Body of pancreas (tissue), 4 donors: ENCODE results near the gene BEAN1. TPM values are rescaled to one million over a fixed set of nuclear protein-coding genes. Genes with fewer than 3 reads are reported as not detected.

Experiments used
- ATAC-seq: fragments of 150-250 bp; one replicate; pipeline ENCODE4 v1.9.1; 2016
- DNase-seq, 4 donors: peaks; one replicate each; pipeline ENCODE4 v3.0.0-alpha.2; 2019
- H3K27ac ChIP-seq, 4 donors: fragments of 200-600 bp; sonication (generic); 1 replicate in 3 of 4; 2 replicates in 1 of 4; pipeline versions ENCODE4 v1.5.1 to v1.6.1; 2016 to 2019; ENCODE audit warnings: mild to moderate bottlenecking in 1 of 4, mixed read lengths in 1 of 4, moderate library complexity in 1 of 4
- H3K27me3 ChIP-seq, 2 donors: fragments of 200-600 bp; sonication (generic); one replicate each; pipeline ENCODE4 v1.6.0; 2016; ENCODE audit warnings: mild to moderate bottlenecking in 1 of 2
- H3K36me3 ChIP-seq, 2 donors: fragments of 200-600 bp; sonication (generic); replicated peaks in 1 of 2; 2 replicates each; pipeline ENCODE4 v1.5.1; 2016; ENCODE audit warnings: low read depth in 2 of 2; ENCODE audit not compliant: insufficient read depth in 1 of 2
- H3K4me1 ChIP-seq: fragments of 200-600 bp; sonication (generic); one replicate; pipeline ENCODE4 v1.6.0; 2016
- H3K4me3 ChIP-seq, 2 donors: fragments of 200-600 bp; sonication (generic); 1 replicate in 1 of 2; 2 replicates in 1 of 2; pipeline ENCODE4 v1.5.1; 2016 to 2019
- H3K9me3 ChIP-seq, 3 donors: fragments of 200-600 bp; sonication (generic); 1 replicate in 2 of 3; 2 replicates in 1 of 3; pipeline ENCODE4 v1.5.1; 2016
- POLR2A ChIP-seq, 3 donors: fragments of 450-650 bp; IDR thresholded peaks; one replicate each; pipeline ENCODE4 v1.6.1; 2016; ENCODE audit warnings: antibody characterized with exemption in 3 of 3, mild to moderate bottlenecking in 2 of 3
- WGBS, 2 donors: methylation state at CpG; one replicate each; pipeline ENCODE4 v1.1.5; 2017; 5-methylcytosine and 5-hydroxymethylcytosine counted together
- intact Hi-C: fragments of 100-400 bp; cut with DNase I; formaldehyde crosslinking; loops from one replicate; pipeline ENCODE4 v1.15.1; 2023
- total RNA-seq, 2 donors: library from RNA; depleted of rRNA; stranded (reverse); fragments of >200 nt; gene quantifications; one replicate each; pipeline ENCODE4 v1.1.0, GENCODE V29; 2016
- TF ChIP-seq, protein P1 (sequence below), 7 experiments: fragments of 450-650 bp in 4 of 7; fragments of 200-600 bp in 3 of 7; sonication (generic) in 3 of 7; IDR thresholded peaks; one replicate each; pipeline ENCODE4 v1.5.1; 2016 to 2019; ENCODE audit warnings: antibody characterized with exemption in 7 of 7

Gene BEAN1
- total RNA-seq, 2 donors from 2014 or later, result not detected

GRCh38 chr16:66423177-66423576, 3.9 kb upstream of the BEAN1 start:
- H3K9me3 ChIP-seq, result no peaks in the 10 kb centered on the region
- no peak for TF ChIP-seq POLR2A (IDR thresholded peaks at IDR 0.05)
- TF ChIP-seq, protein P1, sequence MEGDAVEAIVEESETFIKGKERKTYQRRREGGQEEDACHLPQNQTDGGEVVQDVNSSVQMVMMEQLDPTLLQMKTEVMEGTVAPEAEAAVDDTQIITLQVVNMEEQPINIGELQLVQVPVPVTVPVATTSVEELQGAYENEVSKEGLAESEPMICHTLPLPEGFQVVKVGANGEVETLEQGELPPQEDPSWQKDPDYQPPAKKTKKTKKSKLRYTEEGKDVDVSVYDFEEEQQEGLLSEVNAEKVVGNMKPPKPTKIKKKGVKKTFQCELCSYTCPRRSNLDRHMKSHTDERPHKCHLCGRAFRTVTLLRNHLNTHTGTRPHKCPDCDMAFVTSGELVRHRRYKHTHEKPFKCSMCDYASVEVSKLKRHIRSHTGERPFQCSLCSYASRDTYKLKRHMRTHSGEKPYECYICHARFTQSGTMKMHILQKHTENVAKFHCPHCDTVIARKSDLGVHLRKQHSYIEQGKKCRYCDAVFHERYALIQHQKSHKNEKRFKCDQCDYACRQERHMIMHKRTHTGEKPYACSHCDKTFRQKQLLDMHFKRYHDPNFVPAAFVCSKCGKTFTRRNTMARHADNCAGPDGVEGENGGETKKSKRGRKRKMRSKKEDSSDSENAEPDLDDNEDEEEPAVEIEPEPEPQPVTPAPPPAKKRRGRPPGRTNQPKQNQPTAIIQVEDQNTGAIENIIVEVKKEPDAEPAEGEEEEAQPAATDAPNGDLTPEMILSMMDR (IDR thresholded peaks at IDR 0.05), result no peak
- H3K4me1 ChIP-seq, result peaks cover 14% of the 10 kb centered on the region
- peaks cover 0 to 15% of the 10 kb centered on the region in 2 donors for H3K27me3 ChIP-seq
- DNase-seq (no peak), ATAC-seq (no peak)
- no peak overlapping the region for H3K27ac ChIP-seq
- no peak overlapping the region for H3K4me3 ChIP-seq
- 78 to 100% methylated on average over 1 of the region's 1 CpG for WGBS, 2 donors
- intact Hi-C loops, result no loop called here
- H3K36me3 ChIP-seq, result no peaks in the 10 kb centered on the region

DNA sequence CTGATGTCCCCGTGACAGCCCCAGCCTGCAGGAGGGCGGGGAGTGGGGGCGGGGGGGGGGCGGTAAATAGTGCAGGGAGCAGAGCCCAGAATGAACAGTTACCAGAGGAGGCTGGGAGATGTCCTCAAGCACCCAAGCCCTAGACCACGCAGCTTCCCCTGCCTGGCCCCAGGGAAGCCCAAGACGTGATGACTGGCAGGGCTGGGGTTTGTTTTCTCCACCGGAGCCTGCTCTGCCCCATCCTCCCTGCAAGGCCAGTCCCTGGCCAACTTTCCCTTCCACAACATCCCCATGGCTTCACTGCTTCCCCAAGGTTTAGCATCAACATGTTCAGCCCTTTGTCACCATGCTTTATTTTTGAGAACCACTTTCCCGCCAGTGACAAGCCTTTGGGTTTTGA, 1.4 kb upstream of the BEAN1 start:
- WGBS, 2 donors, result 29 to 38% methylated on average over 8 of the region's 8 CpGs
- no peak overlapping the region for H3K4me3 ChIP-seq
- H3K27ac ChIP-seq, result no peak overlapping the region
- H3K36me3 ChIP-seq, result no peaks in the 10 kb centered on the region
- no peak for ATAC-seq
- H3K27me3 ChIP-seq, result peaks cover 0 to 19% of the 10 kb centered on the region in 2 donors
- intact Hi-C loops, result no loop called here
- DNase-seq, result no peak
- TF ChIP-seq POLR2A (IDR thresholded peaks at IDR 0.05), result no peak
- TF ChIP-seq, protein P1 (IDR thresholded peaks at IDR 0.05), result no peak
- peaks cover 16% of the 10 kb centered on the region for H3K4me1 ChIP-seq
- H3K9me3 ChIP-seq, result no peaks in the 10 kb centered on the region

- Histone ChIP-seq H3K27ac (no peak overlapping the region), H3K36me3 (no peaks in the 10 kb centered on the region), H3K27me3 (peaks cover 0 to 19% of the 10 kb centered on the region in 2 donors), H3K4me3 (no peak overlapping the region), H3K4me1 (peaks cover 16% of the 10 kb centered on the region), H3K9me3 (no peaks in the 10 kb centered on the region)
- DNase-seq, result no peak
- intact Hi-C loops, result no loop called here
- 12 to 14% methylated on average over 22 to 55 of the region's 56 CpGs for WGBS, 2 donors
- ATAC-seq, result peak; percentile 9
- no peak for TF ChIP-seq POLR2A (IDR thresholded peaks at IDR 0.05)
- TF ChIP-seq, protein P1 (IDR thresholded peaks at IDR 0.05), result no peak
Measured at GRCh38 chr16:66426112-66427035, 721 bp upstream of the BEAN1 start.

DNA sequence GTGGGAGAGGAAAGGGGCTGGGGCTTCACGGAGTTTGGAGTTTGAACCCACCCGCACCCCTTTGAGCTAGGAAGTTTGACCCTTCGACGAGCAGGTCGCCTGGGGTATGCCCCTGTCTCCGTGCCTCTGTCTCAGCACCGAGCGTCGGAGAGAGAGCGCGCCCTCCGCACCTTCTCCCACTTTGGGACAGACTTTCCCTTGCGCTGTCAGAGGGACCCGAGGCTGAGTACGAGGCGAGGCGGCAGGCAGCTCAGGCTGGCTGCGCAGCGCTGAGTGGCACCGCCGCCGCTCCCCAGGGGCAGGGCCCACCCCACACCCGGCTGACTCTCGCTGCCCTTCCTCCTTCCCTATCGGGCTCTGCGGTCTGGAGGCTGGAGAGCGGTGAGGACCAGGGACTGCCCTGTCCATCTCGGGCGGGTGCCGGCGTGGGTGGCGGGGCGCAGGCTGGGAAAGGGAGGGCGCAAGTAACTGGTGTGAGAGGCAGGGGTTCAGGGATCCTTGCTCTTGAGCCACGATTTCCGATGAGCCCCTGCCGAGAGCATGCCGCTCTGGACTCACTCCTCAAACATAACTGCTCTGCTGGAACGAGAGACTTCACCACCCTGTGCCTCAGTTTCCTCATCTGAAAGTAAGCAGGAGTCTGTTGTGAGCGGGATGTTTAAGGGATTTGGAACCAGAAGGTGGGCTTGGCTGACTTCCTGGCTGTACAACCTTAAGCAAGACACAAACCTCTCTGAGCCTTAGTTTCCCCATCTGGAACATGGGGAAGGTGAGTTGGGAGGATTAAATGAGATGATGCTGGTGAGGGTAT, 981 bp downstream of the BEAN1 start:
- Histone ChIP-seq H3K36me3 (no peaks in the 10 kb centered on the region), H3K27me3 (peaks cover 0 to 19% of the 10 kb centered on the region in 2 donors), H3K4me1 (peaks cover 16% of the 10 kb centered on the region), H3K4me3 (no peak overlapping the region), H3K27ac (no peak overlapping the region), H3K9me3 (no peaks in the 10 kb centered on the region)
- WGBS, 2 donors, result 5 to 13% methylated on average over 5 to 40 of the region's 40 CpGs
- DNase-seq (no peak), ATAC-seq (no peak)
- no peak for TF ChIP-seq POLR2A (IDR thresholded peaks at IDR 0.05)
- TF ChIP-seq, protein P1 (IDR thresholded peaks at IDR 0.05), result no peak
- intact Hi-C loops, result no loop called here
